HCT116 (cell line): Measurements from ENCODE around the gene MAP2K2. TPM values are rescaled to one million over a fixed set of nuclear protein-coding genes. Genes with fewer than 3 reads are reported as not detected.
A peak's percentile ranks its signal among the peaks of the same experiment; 100 is the strongest.
"Not testable (repeated sequence)": the region's sequence is repeated elsewhere in the genome, so short reads cannot be mapped to it uniquely, and the experiment has no call there.

Experiments
- ATAC-seq: fragments of 200-7000 bp; cut with Tn5 transposase; 2 replicates; pipeline ENCODE4 v1.9.1; 2020; ENCODE audit warnings: mild to moderate bottlenecking, moderate library complexity
- BruUV-seq: library from RNA; stranded (reverse); fragments of 400-500 nt; replicated peaks from 2 replicates; lab custom pipeline; 2021; lab: Mats Ljungman, UMichigan
- CTCF ChIA-PET: fragments of 300-600 bp; sonication (Branson Sonifier 250); formaldehyde crosslinking; loops from one replicate; lab custom pipeline; 2021; ENCODE audit warnings: antibody characterized with exemption; lab: Charles Lee
- POLR2A ChIA-PET: fragments of 300-600, 350-600 bp; sonication (Branson Sonifier 250); formaldehyde crosslinking; loops from one replicate; lab custom pipeline; 2021; ENCODE audit warnings: antibody characterized with exemption; lab: Charles Lee
- RAD21 ChIA-PET, 2 experiments: fragments of 300-600 bp; sonication (Branson Sonifier 250); formaldehyde crosslinking; loops; one replicate each; lab custom pipeline; 2023; ENCODE audit warnings: low total read pairs in 2 of 2; ENCODE audit not compliant: uncharacterized antibody in 2 of 2, unreplicated experiment in 2 of 2, low non-redundant PET in 1 of 2; lab: Charles Lee
- DNase-seq: peaks from one replicate; pipeline ENCODE4 v3.0.0-alpha.2; 2010; ENCODE audit warnings: low read depth, low spot score
- H2AFZ ChIP-seq: fragments of 200-600 bp; shearing (Covaris generic), sonication (generic); 2 replicates; pipeline ENCODE4 v1.6.1; 2017; ENCODE audit warnings: low read depth, mixed run types, mixed read lengths, antibody characterized with exemption, low read length; ENCODE audit not compliant: poor library complexity, severe bottlenecking
- H3K27ac ChIP-seq: 2 replicates; pipeline ENCODE4 v1.5.1; 2012; ENCODE audit warnings: low read depth, low read length
- H3K27me3 ChIP-seq: fragments of 200-600 bp; sonication (generic); 2 replicates; pipeline ENCODE4 v1.6.1; 2016; ENCODE audit warnings: mixed run types, low read length, mixed read lengths; ENCODE audit not compliant: insufficient read depth
- H3K36me3 ChIP-seq, 2 experiments: fragments of 200-500 bp in 1 of 2; fragments of 200-600 bp in 1 of 2; sonication (Bioruptor generic) in 1 of 2; sonication (generic) in 1 of 2; 2 replicates each; pipeline versions ENCODE4 v1.5.1 to v1.6.1; 2014 to 2016; ENCODE audit warnings: low read length in 2 of 2, inconsistent platforms in 1 of 2, mixed read lengths in 1 of 2, mixed run types in 1 of 2; ENCODE audit not compliant: insufficient read depth in 2 of 2, control insufficient read depth in 1 of 2
- H3K4me1 ChIP-seq, 2 experiments: fragments of 200-600 bp in 1 of 2; sonication (generic) in 1 of 2; 2 replicates each; pipeline versions ENCODE4 v1.5.1 to v1.6.1; 2012 to 2017; ENCODE audit warnings: low read length in 2 of 2, inconsistent platforms in 1 of 2, mild to moderate bottlenecking in 1 of 2, mixed read lengths in 1 of 2, mixed run types in 1 of 2, moderate library complexity in 1 of 2; ENCODE audit not compliant: insufficient read depth in 2 of 2, control insufficient read depth in 1 of 2
- H3K4me2 ChIP-seq: fragments of 200-600 bp; sonication (generic); 2 replicates; pipeline ENCODE4 v1.6.1; 2017; ENCODE audit warnings: mixed run types, low read length, mixed read lengths
- H3K4me3 ChIP-seq, 2 experiments: fragments of 200-600 bp in 1 of 2; sonication (generic) in 1 of 2; replicated peaks in 1 of 2; 2 replicates each; pipeline ENCODE4 v1.5.1; 2011 to 2016; ENCODE audit warnings: low read length in 2 of 2, control low read depth in 1 of 2, low read depth in 1 of 2, mild to moderate bottlenecking in 1 of 2, mixed read lengths in 1 of 2, mixed run types in 1 of 2
- H3K79me2 ChIP-seq: fragments of 200-600 bp; sonication (generic); 2 replicates; pipeline ENCODE4 v1.6.1; 2017; ENCODE audit warnings: mild to moderate bottlenecking, mixed run types, low read length, moderate library complexity, mixed read lengths; ENCODE audit not compliant: insufficient read depth
- H3K9ac ChIP-seq: fragments of 200-600 bp; sonication (generic); 2 replicates; pipeline ENCODE4 v1.6.1; 2016; ENCODE audit warnings: low read length, mixed read lengths
- H3K9me2 ChIP-seq: fragments of 200-600 bp; sonication (generic), shearing (Covaris generic); 2 replicates; pipeline ENCODE4 v1.6.1; 2017; ENCODE audit warnings: mixed run types, mild to moderate bottlenecking, moderate library complexity; ENCODE audit not compliant: insufficient read depth
- H3K9me3 ChIP-seq, 2 experiments: fragments of 200-500 bp in 1 of 2; fragments of 200-600 bp in 1 of 2; sonication (Bioruptor generic) in 1 of 2; sonication (generic) in 1 of 2; 2 replicates each; pipeline ENCODE4 v1.6.1; 2014 to 2017; ENCODE audit warnings: low read length in 2 of 2, mixed read lengths in 2 of 2, inconsistent platforms in 1 of 2, low read depth in 1 of 2, mild to moderate bottlenecking in 1 of 2, mixed run types in 1 of 2, moderate library complexity in 1 of 2; ENCODE audit not compliant: control insufficient read depth in 1 of 2, insufficient read depth in 1 of 2
- H4K20me1 ChIP-seq: fragments of 200-600 bp; sonication (generic), shearing (Covaris generic); 2 replicates; pipeline ENCODE4 v1.6.1; 2017; ENCODE audit warnings: mixed run types, mild to moderate bottlenecking, moderate library complexity; ENCODE audit not compliant: insufficient read depth
- CEBPB ChIP-seq: IDR thresholded peaks from 2 replicates; pipeline ENCODE4 v1.6.1; 2012; ENCODE audit warnings: low read depth
- EZH2 ChIP-seq: fragments of 200-600 bp; sonication (generic); IDR thresholded peaks from 2 replicates; pipeline ENCODE4 v1.6.1; 2017; ENCODE audit warnings: antibody characterized with exemption, mixed run types
- FOSL1 ChIP-seq: IDR thresholded peaks from 2 replicates; pipeline ENCODE4 v1.6.1; 2012; ENCODE audit warnings: low read depth
- JUND ChIP-seq: IDR thresholded peaks from 2 replicates; pipeline ENCODE4 v1.6.1; 2012
- RAD21 ChIP-seq: IDR thresholded peaks from 2 replicates; pipeline ENCODE4 v1.6.1; 2012; ENCODE audit warnings: low read depth, mild to moderate bottlenecking
- ZFX ChIP-seq: fragments of 450-650 bp; IDR thresholded peaks from 2 replicates; pipeline ENCODE4 v1.6.1; 2017
- intact Hi-C: fragments of 100-400 bp; cut with micrococcal nuclease; formaldehyde crosslinking; loops from 2 replicates; pipeline ENCODE4 v1.10.0; 2022
- total RNA-seq: library from RNA; stranded (reverse); gene quantifications from one replicate; pipeline ENCODE4 v1.2.1, GENCODE V29; 2021; ENCODE audit not compliant: unreplicated experiment
- TF ChIP-seq, protein P1 (sequence below): IDR thresholded peaks from 2 replicates; pipeline ENCODE4 v1.6.1; 2012
- TF ChIP-seq, protein P2 (sequence below), 3 experiments: fragments of 200-600 bp in 1 of 3; sonication (generic) in 1 of 3; IDR thresholded peaks in 2 of 3; conservative IDR thresholded peaks in 1 of 3; 2 replicates each; pipeline ENCODE4 v1.5.1; 2012 to 2017; ENCODE audit warnings: low read depth in 2 of 3, low read length in 2 of 3, antibody characterized with exemption in 1 of 3, borderline replicate concordance in 1 of 3, control low read depth in 1 of 3, mild to moderate bottlenecking in 1 of 3, mixed read lengths in 1 of 3, mixed run types in 1 of 3, moderate library complexity in 1 of 3; ENCODE audit not compliant: insufficient read depth in 1 of 3
- TF ChIP-seq, protein P3 (sequence below): IDR thresholded peaks from 2 replicates; pipeline ENCODE4 v1.6.1; 2012

Gene MAP2K2
- total RNA-seq, 1 experiment from 2014 or later, result 186 TPM

DNA sequence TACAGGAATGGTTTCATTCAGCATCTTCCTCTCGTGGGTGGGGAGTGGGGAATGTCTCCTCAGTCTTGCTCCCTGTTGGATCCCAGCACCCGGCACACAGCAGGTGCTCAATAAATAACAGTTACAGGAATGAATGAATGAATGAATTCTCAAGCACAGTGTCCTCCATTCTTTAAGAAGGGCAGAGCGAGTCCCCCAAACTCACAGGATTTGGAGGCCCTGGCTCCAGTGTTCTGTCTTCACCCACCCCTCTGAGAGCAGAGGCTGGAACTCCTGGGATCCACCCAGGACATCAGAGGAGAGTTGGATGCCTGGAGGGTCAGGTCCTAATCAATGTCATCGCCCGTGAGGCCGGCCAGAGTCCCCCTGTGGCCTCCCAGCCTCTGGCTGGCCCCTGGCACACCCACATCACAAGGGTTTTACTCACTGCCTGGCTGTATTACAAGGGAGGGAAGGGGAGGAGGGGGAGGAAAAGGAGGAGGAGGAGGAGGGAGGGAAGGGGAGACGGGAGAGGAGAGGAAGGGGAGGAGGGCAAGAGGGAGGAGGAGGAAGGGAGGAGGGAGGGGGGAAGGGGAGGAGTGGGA lies 20.8 kb upstream of the MAP2K2 start (continued):
- TF ChIP-seq, protein P1, sequence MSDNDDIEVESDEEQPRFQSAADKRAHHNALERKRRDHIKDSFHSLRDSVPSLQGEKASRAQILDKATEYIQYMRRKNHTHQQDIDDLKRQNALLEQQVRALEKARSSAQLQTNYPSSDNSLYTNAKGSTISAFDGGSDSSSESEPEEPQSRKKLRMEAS, result no peak; the same call in 1 of the 2 replicates
- TF ChIP-seq RAD21, result no peak
- TF ChIP-seq FOSL1, result peak; percentile 55; the same call in 1 of the 2 replicates
- no peak for TF ChIP-seq EZH2
- TF ChIP-seq, protein P2, sequence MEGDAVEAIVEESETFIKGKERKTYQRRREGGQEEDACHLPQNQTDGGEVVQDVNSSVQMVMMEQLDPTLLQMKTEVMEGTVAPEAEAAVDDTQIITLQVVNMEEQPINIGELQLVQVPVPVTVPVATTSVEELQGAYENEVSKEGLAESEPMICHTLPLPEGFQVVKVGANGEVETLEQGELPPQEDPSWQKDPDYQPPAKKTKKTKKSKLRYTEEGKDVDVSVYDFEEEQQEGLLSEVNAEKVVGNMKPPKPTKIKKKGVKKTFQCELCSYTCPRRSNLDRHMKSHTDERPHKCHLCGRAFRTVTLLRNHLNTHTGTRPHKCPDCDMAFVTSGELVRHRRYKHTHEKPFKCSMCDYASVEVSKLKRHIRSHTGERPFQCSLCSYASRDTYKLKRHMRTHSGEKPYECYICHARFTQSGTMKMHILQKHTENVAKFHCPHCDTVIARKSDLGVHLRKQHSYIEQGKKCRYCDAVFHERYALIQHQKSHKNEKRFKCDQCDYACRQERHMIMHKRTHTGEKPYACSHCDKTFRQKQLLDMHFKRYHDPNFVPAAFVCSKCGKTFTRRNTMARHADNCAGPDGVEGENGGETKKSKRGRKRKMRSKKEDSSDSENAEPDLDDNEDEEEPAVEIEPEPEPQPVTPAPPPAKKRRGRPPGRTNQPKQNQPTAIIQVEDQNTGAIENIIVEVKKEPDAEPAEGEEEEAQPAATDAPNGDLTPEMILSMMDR (IDR thresholded peaks at IDR 0.05 in 2 of 3, conservative IDR thresholded peaks at IDR 0.05 in 1 of 3; ENCODE audit: borderline replicate concordance in 1 of 3, insufficient read depth in 1 of 3, low read depth in 2 of 3, low read length in 2 of 3), result no peak
- TF ChIP-seq JUND, result peak; percentile 25; the same call in 1 of the 2 replicates
- TF ChIP-seq, protein P3, sequence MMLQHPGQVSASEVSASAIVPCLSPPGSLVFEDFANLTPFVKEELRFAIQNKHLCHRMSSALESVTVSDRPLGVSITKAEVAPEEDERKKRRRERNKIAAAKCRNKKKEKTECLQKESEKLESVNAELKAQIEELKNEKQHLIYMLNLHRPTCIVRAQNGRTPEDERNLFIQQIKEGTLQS, result no peak
- TF ChIP-seq ZFX, result no peak
- TF ChIP-seq CEBPB, result no peak
- TF ChIP-seq, all 23 proteins: peak for 6

DNA sequence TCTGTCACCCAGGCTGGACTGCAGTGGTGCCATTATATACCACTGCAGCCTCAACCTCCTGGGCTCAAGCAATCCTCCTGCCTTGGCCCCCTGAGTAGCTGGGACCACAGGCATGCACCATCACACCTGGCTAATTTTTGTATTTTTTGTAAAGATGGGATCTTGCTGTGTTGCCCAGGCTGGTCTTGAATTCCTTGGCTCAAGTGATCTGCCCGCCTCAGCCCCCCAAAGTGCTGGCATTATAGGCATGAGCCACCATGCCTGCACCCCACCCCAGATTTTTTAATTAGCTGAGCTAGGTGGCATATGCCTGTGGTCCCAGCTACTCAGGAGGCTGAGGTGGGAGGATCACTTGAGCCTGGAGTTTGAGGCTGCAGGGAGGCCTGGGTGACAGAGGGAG lies 19.0 kb upstream of the MAP2K2 start:
- H3K27me3 ChIP-seq, H3K9ac ChIP-seq, BruUV-seq, RAD21 ChIA-PET, H3K4me2 ChIP-seq, H3K79me2 ChIP-seq, H3K36me3 ChIP-seq, DNase-seq, H4K20me1 ChIP-seq, ATAC-seq, H3K9me3 ChIP-seq, POLR2A ChIA-PET, H2AFZ ChIP-seq, H3K9me2 ChIP-seq, H3K27ac ChIP-seq, H3K4me3 ChIP-seq: not testable (repeated sequence)
- peaks cover 24 to 59% of the 10 kb centered on the region in 2 experiments for H3K4me1 ChIP-seq
- CTCF ChIA-PET, result interaction anchor here (1.2 kb wide), 1 partner anchor 155 kb away, joined by 3 read pairs; no protein-coding TSS in a partner anchor
- intact Hi-C loops, result loop anchor here (5.0 to 10.0 kb wide), 2 partner anchors 44 to 288 kb away; no protein-coding TSS in a partner anchor
